KOPT-K1 (cell line): ENCODE data around the gene PICK1.

Experiments
- H3K27ac ChIP-seq: fragments of 200-600 bp; sonication (generic); 2 replicates; pipeline ENCODE4 v1.5.1; 2016; ENCODE audit warnings: antibody characterized with exemption, mild to moderate bottlenecking, low read depth, low read length; ENCODE audit not compliant: poor library complexity, severe bottlenecking
- H3K36me3 ChIP-seq: fragments of 200-600 bp; sonication (generic); 2 replicates; pipeline ENCODE4 v1.5.1; 2017; ENCODE audit warnings: antibody characterized with exemption, mild to moderate bottlenecking, low read length, moderate library complexity; ENCODE audit not compliant: insufficient read depth
- H3K9me3 ChIP-seq: fragments of 200-600 bp; sonication (generic); 2 replicates; pipeline ENCODE4 v1.5.1; 2017; ENCODE audit warnings: antibody characterized with exemption, low read length, mild to moderate bottlenecking; ENCODE audit not compliant: insufficient read depth, poor library complexity, severe bottlenecking

PICK1 gene

DNA sequence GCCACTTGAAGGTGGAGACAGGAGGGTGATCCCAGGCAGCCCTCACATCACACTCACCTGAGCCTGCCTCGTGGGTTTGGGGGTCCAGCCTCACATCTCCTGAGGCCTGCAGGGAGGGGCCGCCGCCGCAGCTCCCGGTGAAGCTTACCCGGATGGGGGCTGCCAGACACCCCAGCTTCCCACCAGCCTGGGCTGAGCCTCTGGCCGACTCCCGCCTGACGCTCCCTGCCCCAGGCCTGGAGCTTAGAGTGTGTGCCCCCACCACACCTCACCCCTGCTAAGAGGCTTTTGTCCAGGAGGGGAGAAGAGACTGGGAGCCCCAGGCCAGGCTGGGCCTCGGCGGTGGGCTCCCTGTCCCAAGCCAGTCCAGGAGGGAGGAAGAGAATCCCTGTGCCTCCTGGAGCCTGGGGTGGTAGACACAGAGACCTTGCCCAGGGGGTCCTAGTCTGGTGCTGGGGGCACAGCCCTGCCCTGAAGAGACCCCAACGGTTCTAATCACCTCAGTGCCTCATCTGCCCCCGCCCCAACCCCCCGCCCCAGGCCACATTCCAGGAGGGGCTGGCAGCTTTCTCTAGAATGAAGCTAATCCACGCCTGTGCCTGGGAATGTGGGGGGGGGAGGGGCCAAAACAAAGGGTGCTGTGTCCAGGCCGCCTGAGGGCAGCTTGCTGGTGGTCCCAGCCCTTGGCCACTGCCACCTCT lies 26.9 kb downstream of the PICK1 start, which contains the start of gene SLC16A8:
Gene SLC16A8 (minus strand): TSS at position 254 of the 701 bp plus-strand sequence. CDS start 1,311 bp downstream, outside the sequence.
- Histone ChIP-seq H3K9me3 (no peaks in the 10 kb centered on the region), H3K36me3 (no peaks in the 10 kb centered on the region), H3K27ac (no peak within 1 kb of the TSS)

- no peak overlapping the region for H3K27ac ChIP-seq
These were observed 27.9 kb downstream of the PICK1 start for GRCh38 chr22:38085056-38085455.

DNA sequence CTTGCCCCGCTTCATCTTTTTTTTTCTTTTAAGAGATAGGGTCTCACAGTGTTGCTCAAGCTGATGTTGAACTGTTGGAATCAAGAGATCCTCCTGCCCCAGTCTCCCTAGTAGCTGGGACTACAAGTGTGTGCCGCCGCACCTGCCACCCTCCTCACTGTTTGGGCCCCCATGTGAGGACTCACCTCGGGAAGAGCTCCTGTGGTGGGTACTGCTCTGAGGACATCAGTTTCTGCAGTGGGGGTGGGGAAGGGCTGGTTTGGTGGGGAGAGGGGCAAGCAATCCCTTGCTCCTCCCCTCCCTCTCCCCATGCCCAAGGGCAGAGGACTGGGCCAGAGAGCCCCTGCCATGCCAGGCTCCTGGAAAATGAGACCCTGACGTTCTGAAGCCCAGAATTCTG lies 28.3 kb downstream of the PICK1 start:
- Histone ChIP-seq H3K27ac (no peak overlapping the region), H3K9me3 (no peaks in the 10 kb centered on the region), H3K36me3 (no peaks in the 10 kb centered on the region)

More at GRCh38 chr22:38085056-38085455, 27.9 kb downstream of the PICK1 start:
- no peaks in the 10 kb centered on the region for H3K36me3 ChIP-seq
- H3K9me3 ChIP-seq, result no peaks in the 10 kb centered on the region

DNA sequence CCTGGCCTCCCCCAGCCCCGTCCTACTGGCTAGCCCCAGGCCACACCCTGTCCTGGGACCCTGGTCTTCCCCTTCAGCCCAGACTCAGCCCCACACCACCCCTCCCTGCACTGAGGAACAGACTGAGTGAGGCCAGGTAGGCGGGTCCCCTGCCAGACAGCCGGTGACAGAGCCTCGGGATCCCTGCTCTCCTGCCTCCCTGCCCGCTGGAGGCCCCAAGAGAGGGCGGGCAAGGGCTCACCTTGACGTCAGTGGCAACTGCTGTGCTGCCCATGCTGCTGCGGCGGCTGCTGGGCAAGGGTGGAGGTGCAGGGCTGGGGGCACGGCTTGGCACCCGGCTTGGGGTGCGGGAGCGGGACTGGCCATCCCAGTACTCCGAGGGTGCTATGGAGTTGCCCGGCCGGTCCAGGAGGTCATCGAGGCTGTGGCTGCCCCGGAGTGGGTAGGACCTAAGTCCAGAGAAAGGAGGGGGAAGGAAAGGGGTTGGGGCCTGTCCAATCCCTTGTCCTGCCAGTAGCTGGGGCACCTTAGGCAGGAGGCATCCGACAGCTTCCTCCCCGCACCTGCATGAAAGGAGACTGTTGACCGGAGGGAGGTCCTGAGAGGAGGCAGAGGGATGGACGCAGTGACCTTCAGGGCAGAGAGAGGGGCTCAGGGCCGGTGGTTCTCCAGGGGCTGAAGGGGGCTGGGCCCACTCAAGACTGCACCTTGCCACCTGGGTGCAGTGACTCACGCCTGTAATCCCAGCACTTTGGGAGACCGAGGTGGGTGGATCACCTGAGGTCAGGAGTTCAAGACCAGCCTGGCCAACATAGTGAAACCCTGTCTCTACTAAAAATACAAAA lies 29.0 kb downstream of the PICK1 start:
- Histone ChIP-seq H3K36me3 (no peaks in the 10 kb centered on the region), H3K27ac (no peak overlapping the region), H3K9me3 (no peaks in the 10 kb centered on the region)

GRCh38 chr22:38086942-38087341 lies 29.7 kb downstream of the PICK1 start:
- no peaks in the 10 kb centered on the region for H3K9me3 ChIP-seq

GRCh38 chr22:38087855-38088254 lies 30.7 kb downstream of the PICK1 start:
- Histone ChIP-seq H3K9me3 (no peaks in the 10 kb centered on the region), H3K27ac (no peak overlapping the region), H3K36me3 (no peaks in the 10 kb centered on the region)

More at GRCh38 chr22:38086942-38087341, 29.7 kb downstream of the PICK1 start:
- H3K36me3 ChIP-seq, result no peaks in the 10 kb centered on the region
- H3K27ac ChIP-seq, result no peak overlapping the region

DNA sequence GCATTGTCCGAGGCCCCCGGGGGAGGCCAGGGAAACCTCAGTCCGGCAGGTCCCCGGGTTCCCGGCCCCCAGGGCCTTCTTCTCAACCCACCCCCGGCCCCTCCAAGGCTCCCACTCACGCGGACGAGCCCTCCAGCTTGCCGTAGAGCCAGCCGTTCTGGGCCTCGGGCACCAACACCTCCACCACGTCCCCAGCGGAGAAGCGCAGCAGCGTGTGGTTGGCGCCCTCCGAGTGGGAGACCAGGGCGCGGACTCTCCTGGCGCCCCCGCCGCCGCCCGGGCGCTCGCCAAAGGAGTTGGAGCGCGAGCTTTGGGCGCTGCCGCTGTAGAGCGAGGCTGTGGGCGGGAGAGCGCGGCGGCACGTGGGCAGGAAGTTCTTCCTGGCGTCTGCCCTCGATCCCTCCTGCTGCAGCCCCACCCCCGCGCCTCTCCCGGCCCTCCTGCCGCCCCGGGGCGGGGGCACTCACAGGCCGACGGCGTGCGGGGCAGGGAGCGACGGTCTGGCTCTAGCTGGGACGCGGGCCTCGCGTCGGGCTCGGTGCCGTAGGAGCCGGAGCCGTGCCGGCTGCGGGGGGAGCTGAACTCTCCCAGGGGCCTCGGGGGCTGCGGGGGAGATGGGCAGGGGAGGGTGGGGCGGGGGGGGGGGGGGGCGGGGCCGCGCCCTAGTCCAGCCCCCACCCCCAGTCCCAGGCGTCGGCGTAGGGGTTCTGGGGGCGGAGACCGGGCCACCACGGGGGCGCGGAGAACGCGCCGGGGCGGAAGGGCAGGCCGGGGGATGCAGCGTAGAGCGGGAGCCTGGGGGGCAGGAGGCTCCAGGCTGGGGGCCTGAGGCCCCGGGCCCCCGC lies 31.6 kb downstream of the PICK1 start:
- Histone ChIP-seq H3K27ac (no peak overlapping the region), H3K9me3 (no peaks in the 10 kb centered on the region), H3K36me3 (no peaks in the 10 kb centered on the region)

DNA sequence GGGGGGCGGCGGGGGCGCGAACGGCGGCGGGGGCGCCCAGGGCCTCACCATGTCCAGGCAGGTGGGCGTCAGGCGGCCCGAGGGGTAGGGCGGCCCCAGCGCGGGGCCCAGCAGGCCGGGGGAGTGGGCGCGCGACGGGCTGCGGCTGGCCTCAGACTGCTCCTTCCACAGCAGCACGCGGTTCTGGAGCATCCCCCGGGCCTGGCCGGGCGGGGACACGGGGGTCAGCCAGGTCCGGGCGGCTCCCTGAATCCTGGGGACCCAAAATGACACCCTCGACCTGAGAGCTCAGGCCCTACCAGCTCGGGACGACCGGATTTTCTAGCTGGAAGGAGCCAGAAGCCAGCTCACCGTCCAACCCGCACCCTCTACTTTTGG lies 32.3 kb downstream of the PICK1 start:
- Histone ChIP-seq H3K27ac (no peak overlapping the region), H3K36me3 (no peaks in the 10 kb centered on the region), H3K9me3 (no peaks in the 10 kb centered on the region)

DNA sequence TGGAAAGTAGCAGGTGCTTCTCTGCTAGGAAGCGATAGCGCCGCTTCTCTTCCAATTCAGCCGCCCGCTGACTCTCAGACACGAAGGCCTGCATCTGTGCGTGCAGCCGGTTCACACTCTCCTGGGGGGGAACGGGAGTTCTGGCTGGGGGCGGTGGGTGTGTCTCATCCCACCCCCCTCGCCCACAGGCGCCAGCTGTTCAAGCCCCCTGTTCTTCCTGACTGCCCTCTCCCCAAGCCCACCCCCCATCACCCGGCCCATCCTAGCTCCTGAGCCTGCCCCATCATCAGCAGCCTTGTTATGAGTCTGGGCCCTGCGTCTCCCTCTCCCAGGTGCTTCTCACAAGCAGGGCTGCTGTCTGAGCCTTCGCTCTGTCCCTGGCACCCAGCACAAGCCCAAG lies 39.9 kb downstream of the PICK1 start:
- no peaks in the 10 kb centered on the region for H3K9me3 ChIP-seq
- H3K27ac ChIP-seq, result no peak overlapping the region
- H3K36me3 ChIP-seq, result no peaks in the 10 kb centered on the region

- Histone ChIP-seq H3K27ac (no peak overlapping the region), H3K36me3 (no peaks in the 10 kb centered on the region), H3K9me3 (no peaks in the 10 kb centered on the region)
These were observed 40.6 kb downstream of the PICK1 start for GRCh38 chr22:38097557-38098409.

GRCh38 chr22:38098410-38099249 lies 41.4 kb downstream of the PICK1 start:
- Histone ChIP-seq H3K36me3 (no peaks in the 10 kb centered on the region), H3K9me3 (no peaks in the 10 kb centered on the region), H3K27ac (no peak overlapping the region)

DNA sequence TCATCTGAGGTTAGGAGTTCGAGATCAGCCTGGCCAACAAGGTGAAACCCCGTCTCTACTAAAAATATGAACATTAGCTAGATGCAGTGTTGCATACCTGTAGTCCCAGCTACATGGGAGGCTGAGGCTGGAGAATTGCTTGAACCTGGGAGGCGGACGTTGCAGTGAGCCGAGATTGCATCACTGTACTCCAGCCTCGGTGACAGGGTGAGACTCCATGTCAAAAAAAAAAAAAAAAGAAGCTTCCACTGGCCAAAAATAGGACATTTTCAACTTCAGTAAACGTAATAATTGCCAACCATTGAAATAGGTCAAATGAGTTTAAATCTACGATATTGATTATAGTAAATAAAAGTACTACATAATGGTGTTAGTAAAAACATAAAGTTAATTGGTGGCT lies 46.4 kb downstream of the PICK1 start:
- Histone ChIP-seq H3K27ac (no peak overlapping the region), H3K9me3 (no peaks in the 10 kb centered on the region), H3K36me3 (no peaks in the 10 kb centered on the region)

DNA sequence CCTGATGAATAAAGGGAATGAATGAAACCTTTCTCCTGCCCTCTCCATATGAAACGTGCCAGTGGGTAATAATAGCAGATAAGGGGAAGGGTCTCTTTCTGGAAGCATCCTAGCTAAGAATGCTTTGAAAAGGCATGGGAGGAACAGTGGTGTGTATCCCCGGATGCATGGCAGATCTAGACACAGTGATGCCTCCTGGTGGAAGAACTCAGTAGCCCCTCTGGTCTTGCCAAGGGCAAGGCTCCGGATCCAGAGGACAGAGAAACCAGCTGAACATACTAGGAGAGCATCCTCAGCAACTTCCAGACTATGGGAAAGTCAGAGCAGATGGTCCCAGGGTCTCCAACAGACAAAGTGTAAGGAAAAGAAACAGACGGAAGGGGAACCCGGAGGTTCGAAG lies 46.9 kb downstream of the PICK1 start:
- Histone ChIP-seq H3K9me3 (no peaks in the 10 kb centered on the region), H3K36me3 (no peaks in the 10 kb centered on the region), H3K27ac (no peak overlapping the region)
